ENCODE results near the gene TNFSF18.
"Not testable (repeated sequence)": the region's sequence is repeated elsewhere in the genome, so short reads cannot be mapped to it uniquely, and the experiment has no call there.

Gene TNFSF18

GRCh38 chr1:173050865-173051264 is at the start of gene TNFSF18:
Gene TNFSF18 (minus strand): TSS chr1:173050941. CDS start chr1:173050896, 45 bp downstream.
- DNase-seq (ENCODE audit: low read depth, low spot score), result no peak

- no peak for DNase-seq (ENCODE audit: low read depth, low spot score)
These were observed 48.4 kb upstream of the TNFSF18 start for GRCh38 chr1:173099166-173099565.

GRCh38 chr1:173098117-173098516 is 47.4 kb upstream of the TNFSF18 start:
- no peak for DNase-seq (ENCODE audit: low read depth, low spot score)

- DNase-seq (ENCODE audit: low read depth, low spot score), result no peak
These were observed 46.3 kb upstream of the TNFSF18 start for GRCh38 chr1:173097001-173097400.

- no peak for DNase-seq (ENCODE audit: low read depth, low spot score)
These were observed 44.9 kb upstream of the TNFSF18 start for GRCh38 chr1:173095632-173096031.

- DNase-seq (ENCODE audit: low read depth, low spot score), result no peak
These were observed 43.8 kb upstream of the TNFSF18 start for GRCh38 chr1:173094541-173094940.

GRCh38 chr1:173093691-173094445 is 43.1 kb upstream of the TNFSF18 start:
- DNase-seq (ENCODE audit: low read depth, low spot score), result no peak

GRCh38 chr1:173084292-173084691 is 33.6 kb upstream of the TNFSF18 start:
- DNase-seq (ENCODE audit: low read depth, low spot score), result no peak

GRCh38 chr1:173082913-173083312 is 32.2 kb upstream of the TNFSF18 start:
- DNase-seq (ENCODE audit: low read depth, low spot score), result no peak

- DNase-seq (ENCODE audit: low read depth, low spot score), result not testable (repeated sequence)
These were observed 23.5 kb upstream of the TNFSF18 start for GRCh38 chr1:173074217-173074616.

- no peak for DNase-seq (ENCODE audit: low read depth, low spot score)
These were observed 13.3 kb upstream of the TNFSF18 start for GRCh38 chr1:173064011-173064410.

- DNase-seq (ENCODE audit: low read depth, low spot score), result no peak
These were observed 12.4 kb upstream of the TNFSF18 start for GRCh38 chr1:173063171-173063570.

- DNase-seq (ENCODE audit: low read depth, low spot score), result no peak
These were observed 11.6 kb upstream of the TNFSF18 start for GRCh38 chr1:173062150-173062938.

GRCh38 chr1:173058556-173058955 is 7.8 kb upstream of the TNFSF18 start:
- DNase-seq (ENCODE audit: low read depth, low spot score), result no peak

GRCh38 chr1:173057984-173058383 is 7.2 kb upstream of the TNFSF18 start:
- no peak for DNase-seq (ENCODE audit: low read depth, low spot score)

GRCh38 chr1:173056365-173056764 is 5.6 kb upstream of the TNFSF18 start:
- DNase-seq (ENCODE audit: low read depth, low spot score), result no peak

GRCh38 chr1:173052681-173053196 is 2.0 kb upstream of the TNFSF18 start:
- no peak for DNase-seq (ENCODE audit: low read depth, low spot score)

GRCh38 chr1:173049322-173049633 is 1.5 kb downstream of the TNFSF18 start:
- DNase-seq (ENCODE audit: low read depth, low spot score), result no peak

- DNase-seq (ENCODE audit: low read depth, low spot score), result no peak
These were observed 2.0 kb downstream of the TNFSF18 start for GRCh38 chr1:173048621-173049321.

- no peak for DNase-seq (ENCODE audit: low read depth, low spot score)
These were observed 6.1 kb downstream of the TNFSF18 start for GRCh38 chr1:173044656-173045055.

- no peak for DNase-seq (ENCODE audit: low read depth, low spot score)
These were observed 7.5 kb downstream of the TNFSF18 start for GRCh38 chr1:173043253-173043652.

GRCh38 chr1:173042806-173043205 is 7.9 kb downstream of the TNFSF18 start:
- no peak for DNase-seq (ENCODE audit: low read depth, low spot score)
